Measurements from ENCODE around the gene KIF16B.

The KIF16B gene

DNA sequence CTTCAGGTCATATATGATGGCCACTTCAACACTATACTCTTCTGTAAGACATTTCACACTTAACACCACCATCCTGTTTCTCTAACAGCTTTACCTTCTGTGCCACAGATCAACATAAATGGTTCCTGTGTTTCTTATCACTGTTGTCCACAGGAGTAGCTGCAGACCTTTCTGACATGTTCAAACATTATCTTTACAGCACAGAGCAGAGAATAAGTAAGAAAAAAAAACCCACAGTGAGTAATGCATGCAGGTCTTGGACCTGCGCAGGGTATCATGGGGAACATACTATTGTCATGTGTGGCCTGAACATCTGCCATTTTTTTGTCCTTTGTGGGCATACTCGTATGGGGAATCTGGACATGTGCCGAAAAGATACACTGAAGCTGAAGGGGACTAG lies 161.9 kb downstream of the KIF16B start:
- TF ChIP-seq FOXP2 (optimal IDR thresholded peaks at IDR 0.05; ENCODE audit: borderline replicate concordance, extremely low read depth, extremely low read length, insufficient read depth) (no peak), SIN3A (IDR thresholded peaks at IDR 0.05; ENCODE audit: borderline replicate concordance, insufficient read depth, low read length) (no peak), TAF1 (IDR thresholded peaks at IDR 0.05; ENCODE audit: borderline replicate concordance, insufficient read depth, low read length) (no peak), POLR2AphosphoS5 (IDR thresholded peaks at IDR 0.05; ENCODE audit: low read depth, low read length) (no peak)
- TF ChIP-seq, protein P1, sequence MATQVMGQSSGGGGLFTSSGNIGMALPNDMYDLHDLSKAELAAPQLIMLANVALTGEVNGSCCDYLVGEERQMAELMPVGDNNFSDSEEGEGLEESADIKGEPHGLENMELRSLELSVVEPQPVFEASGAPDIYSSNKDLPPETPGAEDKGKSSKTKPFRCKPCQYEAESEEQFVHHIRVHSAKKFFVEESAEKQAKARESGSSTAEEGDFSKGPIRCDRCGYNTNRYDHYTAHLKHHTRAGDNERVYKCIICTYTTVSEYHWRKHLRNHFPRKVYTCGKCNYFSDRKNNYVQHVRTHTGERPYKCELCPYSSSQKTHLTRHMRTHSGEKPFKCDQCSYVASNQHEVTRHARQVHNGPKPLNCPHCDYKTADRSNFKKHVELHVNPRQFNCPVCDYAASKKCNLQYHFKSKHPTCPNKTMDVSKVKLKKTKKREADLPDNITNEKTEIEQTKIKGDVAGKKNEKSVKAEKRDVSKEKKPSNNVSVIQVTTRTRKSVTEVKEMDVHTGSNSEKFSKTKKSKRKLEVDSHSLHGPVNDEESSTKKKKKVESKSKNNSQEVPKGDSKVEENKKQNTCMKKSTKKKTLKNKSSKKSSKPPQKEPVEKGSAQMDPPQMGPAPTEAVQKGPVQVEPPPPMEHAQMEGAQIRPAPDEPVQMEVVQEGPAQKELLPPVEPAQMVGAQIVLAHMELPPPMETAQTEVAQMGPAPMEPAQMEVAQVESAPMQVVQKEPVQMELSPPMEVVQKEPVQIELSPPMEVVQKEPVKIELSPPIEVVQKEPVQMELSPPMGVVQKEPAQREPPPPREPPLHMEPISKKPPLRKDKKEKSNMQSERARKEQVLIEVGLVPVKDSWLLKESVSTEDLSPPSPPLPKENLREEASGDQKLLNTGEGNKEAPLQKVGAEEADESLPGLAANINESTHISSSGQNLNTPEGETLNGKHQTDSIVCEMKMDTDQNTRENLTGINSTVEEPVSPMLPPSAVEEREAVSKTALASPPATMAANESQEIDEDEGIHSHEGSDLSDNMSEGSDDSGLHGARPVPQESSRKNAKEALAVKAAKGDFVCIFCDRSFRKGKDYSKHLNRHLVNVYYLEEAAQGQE (IDR thresholded peaks at IDR 0.05; ENCODE audit: insufficient read depth in 1 of 2, low read depth in 2 of 2, low read length in 2 of 2): no peak

DNA sequence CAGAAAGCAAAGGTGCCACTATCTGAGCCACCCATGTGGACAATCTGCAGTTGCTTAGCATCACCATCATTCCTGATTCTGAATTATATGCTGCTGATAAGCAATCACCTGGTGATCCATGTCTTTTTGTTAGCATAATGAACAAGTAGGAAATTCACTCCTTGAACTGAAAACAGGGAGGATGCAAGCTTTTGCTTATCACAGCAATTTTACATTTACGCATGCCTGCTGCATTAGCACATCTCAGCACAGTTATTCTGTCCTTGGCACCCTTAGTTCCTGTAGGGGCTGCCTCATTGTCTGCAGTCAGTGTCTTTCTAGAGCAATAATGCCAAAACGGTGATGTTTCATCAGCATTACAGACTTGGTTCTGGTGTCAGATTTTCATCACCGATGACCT lies 162.6 kb downstream of the KIF16B start:
- no peak for TF ChIP-seq SIN3A (IDR thresholded peaks at IDR 0.05; ENCODE audit: borderline replicate concordance, insufficient read depth, low read length)
- TF ChIP-seq, protein P1 (IDR thresholded peaks at IDR 0.05; ENCODE audit: insufficient read depth in 1 of 2, low read depth in 2 of 2, low read length in 2 of 2): no peak
- no peak for TF ChIP-seq FOXP2 (optimal IDR thresholded peaks at IDR 0.05; ENCODE audit: borderline replicate concordance, extremely low read depth, extremely low read length, insufficient read depth)
- TF ChIP-seq POLR2AphosphoS5 (IDR thresholded peaks at IDR 0.05; ENCODE audit: low read depth, low read length): no peak
- TF ChIP-seq TAF1 (IDR thresholded peaks at IDR 0.05; ENCODE audit: borderline replicate concordance, insufficient read depth, low read length): no peak

DNA sequence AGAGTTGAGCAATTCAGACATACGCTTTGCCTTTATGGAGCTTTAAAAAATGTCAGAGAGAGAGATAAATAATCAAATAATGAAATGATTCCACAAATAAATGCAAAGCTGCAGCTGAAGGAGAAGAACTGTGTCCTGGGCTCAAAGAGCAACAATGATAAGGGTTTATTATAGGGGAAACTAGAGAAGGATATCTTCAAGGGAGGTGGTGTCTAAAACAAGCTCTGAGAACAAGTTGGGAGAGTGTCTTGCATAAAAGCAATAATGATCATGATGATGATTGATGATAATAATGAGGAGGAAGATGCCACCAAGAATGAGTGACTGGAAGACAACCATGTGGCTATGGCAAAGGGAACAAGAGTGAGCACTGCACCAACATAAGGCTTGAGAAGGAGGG lies 164.3 kb downstream of the KIF16B start:
- no peak for TF ChIP-seq POLR2AphosphoS5 (IDR thresholded peaks at IDR 0.05; ENCODE audit: low read depth, low read length)
- no peak for TF ChIP-seq FOXP2 (optimal IDR thresholded peaks at IDR 0.05; ENCODE audit: borderline replicate concordance, extremely low read depth, extremely low read length, insufficient read depth)
- TF ChIP-seq, protein P1 (IDR thresholded peaks at IDR 0.05; ENCODE audit: insufficient read depth in 1 of 2, low read depth in 2 of 2, low read length in 2 of 2): no peak
- no peak for TF ChIP-seq TAF1 (IDR thresholded peaks at IDR 0.05; ENCODE audit: borderline replicate concordance, insufficient read depth, low read length)
- TF ChIP-seq SIN3A (IDR thresholded peaks at IDR 0.05; ENCODE audit: borderline replicate concordance, insufficient read depth, low read length): no peak

DNA sequence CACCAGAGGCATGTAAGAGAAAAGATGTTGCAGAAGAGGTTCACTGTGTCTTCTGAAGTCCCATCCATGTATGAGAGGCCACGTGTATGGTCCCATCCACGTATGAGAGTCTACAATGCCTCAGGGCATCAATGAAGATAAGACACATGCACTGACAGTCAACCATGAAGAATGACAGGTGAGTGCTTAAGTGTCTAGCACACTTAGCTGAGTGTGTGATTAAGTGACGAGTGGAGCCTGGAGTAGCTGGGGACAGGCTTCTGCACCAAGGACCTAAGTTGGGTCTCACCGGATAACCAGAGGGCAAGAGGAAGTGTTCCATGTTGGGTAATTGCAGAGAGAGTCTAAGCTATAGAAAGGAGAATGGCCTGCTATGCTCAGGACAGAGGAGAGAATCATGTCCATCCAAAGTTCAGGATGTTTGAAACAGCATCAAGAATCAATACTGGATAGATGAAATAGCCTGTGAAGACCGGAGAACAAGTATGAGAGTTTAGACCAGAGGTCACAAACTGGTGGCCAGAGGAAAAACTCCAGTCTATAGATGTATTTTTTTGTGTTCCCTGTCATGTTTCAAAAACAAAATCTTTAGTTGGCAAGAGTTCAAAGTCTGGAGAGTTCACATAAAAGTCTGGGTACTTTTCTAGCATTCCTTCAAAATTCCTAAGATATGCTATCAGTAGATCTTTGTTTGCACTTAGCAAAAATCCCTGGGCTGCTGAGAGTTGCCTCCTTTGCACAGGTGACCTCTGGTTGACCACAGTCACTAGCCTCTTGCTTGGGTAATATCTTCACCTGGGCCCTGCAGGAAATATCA lies 165.8 kb downstream of the KIF16B start:
- no peak for TF ChIP-seq TAF1 (IDR thresholded peaks at IDR 0.05; ENCODE audit: borderline replicate concordance, insufficient read depth, low read length)
- TF ChIP-seq POLR2AphosphoS5 (IDR thresholded peaks at IDR 0.05; ENCODE audit: low read depth, low read length): no peak
- no peak for TF ChIP-seq SIN3A (IDR thresholded peaks at IDR 0.05; ENCODE audit: borderline replicate concordance, insufficient read depth, low read length)
- TF ChIP-seq, protein P1 (IDR thresholded peaks at IDR 0.05; ENCODE audit: insufficient read depth in 1 of 2, low read depth in 2 of 2, low read length in 2 of 2): no peak
- TF ChIP-seq FOXP2 (optimal IDR thresholded peaks at IDR 0.05; ENCODE audit: borderline replicate concordance, extremely low read depth, extremely low read length, insufficient read depth): no peak
